A549 (cell line): ENCODE results near the gene CCR5AS. TPM values are rescaled to one million over a fixed set of nuclear protein-coding genes. Genes with fewer than 3 reads are reported as not detected.

Experiments used
- polyA plus RNA-seq, 4 experiments: library from polyadenylated mRNA; depleted of rRNA in 3 of 4; stranded (reverse); fragments of >200 nt; fragmentation: RNase III in 1 of 4; extraction: RNeasy Plus Mini Kit Qiagen cat#74134 plus additional on column Dnase treatment in 1 of 4; gene quantifications; 2 replicates in 3 of 4; 3 replicates in 1 of 4; pipeline ENCODE4 v1.2.3, GENCODE V29; 2011 to 2017

The CCR5AS gene

Other genes with a start within 250 kb of the CCR5AS start
- 0.03 TPM in 1 of 2 replicates, not detected in the other for gene CCR1, start 198.8 kb downstream of the CCR5AS start, polyA plus RNA-seq (2011; rRNA removed)
- not detected in 3 replicates for gene CCR1, start 198.8 kb downstream of the CCR5AS start, polyA plus RNA-seq (2017; fragmentation: RNase III; extraction: RNeasy Plus Mini Kit Qiagen cat#74134 plus additional on column Dnase treatment)
- gene CCR3, start 164.6 kb downstream of the CCR5AS start, polyA plus RNA-seq (2011; rRNA removed), result not detected in 2 replicates
- gene CCR3, start 164.6 kb downstream of the CCR5AS start, polyA plus RNA-seq (2017; fragmentation: RNase III; extraction: RNeasy Plus Mini Kit Qiagen cat#74134 plus additional on column Dnase treatment), result not detected in 3 replicates
- not detected in 2 replicates for gene CCR2, start 53.0 kb downstream of the CCR5AS start, polyA plus RNA-seq (2011; rRNA removed)
- gene CCR2, start 53.0 kb downstream of the CCR5AS start, polyA plus RNA-seq (2017; fragmentation: RNase III; extraction: RNeasy Plus Mini Kit Qiagen cat#74134 plus additional on column Dnase treatment), result not detected in 3 replicates
- not detected in 2 replicates for gene CCR5, start 36.1 kb downstream of the CCR5AS start, polyA plus RNA-seq (2011; rRNA removed)
- not detected in 3 replicates for gene CCR5, start 36.1 kb downstream of the CCR5AS start, polyA plus RNA-seq (2017; fragmentation: RNase III; extraction: RNeasy Plus Mini Kit Qiagen cat#74134 plus additional on column Dnase treatment)
- gene CCRL2, start 193 bp upstream of the CCR5AS start, polyA plus RNA-seq (2011; rRNA removed), result not detected in 2 replicates
- not detected in 3 replicates for gene CCRL2, start 193 bp upstream of the CCR5AS start, polyA plus RNA-seq (2017; fragmentation: RNase III; extraction: RNeasy Plus Mini Kit Qiagen cat#74134 plus additional on column Dnase treatment)
- not detected in 2 replicates for gene LTF, start 57.8 kb upstream of the CCR5AS start, polyA plus RNA-seq (2011; rRNA removed)
- gene LTF, start 57.8 kb upstream of the CCR5AS start, polyA plus RNA-seq (2017; fragmentation: RNase III; extraction: RNeasy Plus Mini Kit Qiagen cat#74134 plus additional on column Dnase treatment), result not detected in 3 replicates
- gene RTP3, start 90.9 kb upstream of the CCR5AS start, polyA plus RNA-seq (2011; rRNA removed), result not detected in 2 replicates
- gene RTP3, start 90.9 kb upstream of the CCR5AS start, polyA plus RNA-seq (2017; fragmentation: RNase III; extraction: RNeasy Plus Mini Kit Qiagen cat#74134 plus additional on column Dnase treatment), result not detected in 3 replicates
- 0.03 TPM in 1 of 2 replicates, not detected in the other for gene LRRC2, start 159.2 kb upstream of the CCR5AS start, polyA plus RNA-seq (2011; rRNA removed)
- not detected in 3 replicates for gene LRRC2, start 159.2 kb upstream of the CCR5AS start, polyA plus RNA-seq (2017; fragmentation: RNase III; extraction: RNeasy Plus Mini Kit Qiagen cat#74134 plus additional on column Dnase treatment)
- gene FAM240A, start 205.5 kb upstream of the CCR5AS start, polyA plus RNA-seq (2011; rRNA removed), result not detected in 2 replicates
- not detected in 3 replicates for gene FAM240A, start 205.5 kb upstream of the CCR5AS start, polyA plus RNA-seq (2017; fragmentation: RNase III; extraction: RNeasy Plus Mini Kit Qiagen cat#74134 plus additional on column Dnase treatment)